HEK293 (cell line): ENCODE measurements around the gene KLF12.

Source experiments
- CTCF ChIA-PET: fragments of 350-600 bp; formaldehyde crosslinking; extraction: SDS; loops from one replicate; lab custom pipeline; 2021; ENCODE audit warnings: antibody characterized with exemption; lab: Yijun Ruan, JAX
- POLR2A ChIA-PET: fragments of 300-600 bp; formaldehyde crosslinking; extraction: SDS; loops from one replicate; lab custom pipeline; 2020; ENCODE audit warnings: antibody characterized with exemption, inconsistent platforms; lab: Yijun Ruan, JAX
- H3K27ac ChIP-seq: fragments of 200-500 bp; sonication (Bioruptor generic); 2 replicates; pipeline ENCODE4 v1.5.1; 2014; ENCODE audit warnings: low read depth, low read length, control low read depth, inconsistent platforms; ENCODE audit errors: extremely low read depth
- H3K36me3 ChIP-seq, 2 experiments: fragments of 200-500 bp in 1 of 2; sonication (Bioruptor generic) in 1 of 2; 1 replicate in 1 of 2; 2 replicates in 1 of 2; pipeline ENCODE4 v1.5.1; 2014 to 2017; ENCODE audit warnings: inconsistent platforms in 2 of 2, low read length in 2 of 2; ENCODE audit not compliant: control insufficient read depth in 2 of 2, insufficient read depth in 1 of 2
- H3K4me1 ChIP-seq: fragments of 200-500 bp; sonication (Bioruptor generic); 2 replicates; pipeline ENCODE4 v1.5.1; 2014; ENCODE audit warnings: mild to moderate bottlenecking, low read length, inconsistent platforms; ENCODE audit not compliant: control insufficient read depth, insufficient read depth
- H3K4me3 ChIP-seq: 2 replicates; pipeline ENCODE4 v1.5.1; 2011; ENCODE audit warnings: low read depth, mild to moderate bottlenecking, control low read depth, low read length, moderate library complexity
- H3K9me3 ChIP-seq: fragments of 200-500 bp; sonication (Bioruptor generic); 2 replicates; pipeline ENCODE4 v1.5.1; 2014; ENCODE audit warnings: low read depth, low read length, inconsistent platforms; ENCODE audit not compliant: control insufficient read depth, insufficient read depth
- KLF1 ChIP-seq: fragments of 450-650 bp; formaldehyde crosslinking; IDR thresholded peaks from 2 replicates; pipeline ENCODE4 v1.5.1; 2016; ENCODE audit warnings: missing biosample characterization, missing genetic modification characterization
- KLF8 ChIP-seq: fragments of 450-650 bp; formaldehyde crosslinking; IDR thresholded peaks from 2 replicates; pipeline ENCODE4 v1.5.1; 2016; ENCODE audit warnings: missing biosample characterization, missing genetic modification characterization
- WT1 ChIP-seq: fragments of 450-650 bp; formaldehyde crosslinking; IDR thresholded peaks from 2 replicates; pipeline ENCODE4 v1.5.1; 2016; ENCODE audit warnings: missing biosample characterization, missing genetic modification characterization
- ZFHX2 ChIP-seq: fragments of 450-650 bp; formaldehyde crosslinking; conservative IDR thresholded peaks from 2 replicates; pipeline ENCODE4 v1.5.1; 2016; ENCODE audit warnings: missing biosample characterization, missing genetic modification characterization
- ZNF148 ChIP-seq: fragments of 450-650 bp; formaldehyde crosslinking; IDR thresholded peaks from 2 replicates; pipeline ENCODE4 v1.5.0; 2017; ENCODE audit warnings: missing biosample characterization, missing genetic modification characterization, borderline replicate concordance
- ZNF23 ChIP-seq: fragments of 450-650 bp; formaldehyde crosslinking; IDR thresholded peaks from 2 replicates; pipeline ENCODE4 v1.5.1; 2016; ENCODE audit warnings: missing biosample characterization, missing genetic modification characterization, borderline replicate concordance
- ZNF24 ChIP-seq: fragments of 450-650 bp; formaldehyde crosslinking; IDR thresholded peaks from 2 replicates; pipeline ENCODE4 v1.5.1; 2016; ENCODE audit warnings: missing biosample characterization, missing genetic modification characterization
- ZNF366 ChIP-seq: fragments of 450-650 bp; formaldehyde crosslinking; conservative IDR thresholded peaks from 2 replicates; pipeline ENCODE4 v1.5.1; 2016; ENCODE audit warnings: missing biosample characterization, missing genetic modification characterization
- ZNF510 ChIP-seq: fragments of 450-650 bp; formaldehyde crosslinking; IDR thresholded peaks from 2 replicates; pipeline ENCODE4 v1.5.1; 2018; ENCODE audit warnings: mild to moderate bottlenecking, missing genetic modification characterization, missing biosample characterization; ENCODE audit not compliant: insufficient replicate concordance
- ZNF561 ChIP-seq: fragments of 450-650 bp; IDR thresholded peaks from 2 replicates; pipeline ENCODE4 v1.5.1; 2018; ENCODE audit warnings: missing biosample characterization, missing genetic modification characterization, borderline replicate concordance
- ZNF596 ChIP-seq: fragments of 450-650 bp; IDR thresholded peaks from 2 replicates; pipeline ENCODE4 v1.5.0; 2018; ENCODE audit warnings: missing biosample characterization, mild to moderate bottlenecking, missing genetic modification characterization, moderate library complexity
- ZNF624 ChIP-seq: fragments of 450-650 bp; formaldehyde crosslinking; IDR thresholded peaks from 2 replicates; pipeline ENCODE4 v1.5.1; 2017; ENCODE audit warnings: missing biosample characterization, missing genetic modification characterization
- ZNF654 ChIP-seq: fragments of 450-650 bp; formaldehyde crosslinking; IDR thresholded peaks from 2 replicates; pipeline ENCODE4 v1.5.1; 2016; ENCODE audit warnings: low read depth, missing biosample characterization, missing genetic modification characterization
- ZNF660 ChIP-seq: fragments of 450-650 bp; IDR thresholded peaks from 2 replicates; pipeline ENCODE4 v1.5.1; 2018; ENCODE audit warnings: missing biosample characterization, mild to moderate bottlenecking, missing genetic modification characterization
- ZNF670 ChIP-seq: fragments of 450-650 bp; formaldehyde crosslinking; IDR thresholded peaks from 2 replicates; pipeline ENCODE4 v1.5.1; 2016; ENCODE audit warnings: missing biosample characterization, missing genetic modification characterization, low read depth
- ZNF776 ChIP-seq: fragments of 450-650 bp; formaldehyde crosslinking; IDR thresholded peaks from 2 replicates; pipeline ENCODE4 v1.5.0; 2017; ENCODE audit warnings: missing biosample characterization, missing genetic modification characterization, borderline replicate concordance
- ZNF777 ChIP-seq: fragments of 450-650 bp; formaldehyde crosslinking; IDR thresholded peaks from 2 replicates; pipeline ENCODE4 v1.5.1; 2017; ENCODE audit warnings: missing biosample characterization, missing genetic modification characterization, borderline replicate concordance
- ZSCAN23 ChIP-seq: fragments of 450-650 bp; formaldehyde crosslinking; IDR thresholded peaks from 2 replicates; pipeline ENCODE4 v1.5.1; 2016; ENCODE audit warnings: missing biosample characterization, missing genetic modification characterization
- TF ChIP-seq, protein P1 (sequence below): fragments of 450-650 bp; formaldehyde crosslinking; IDR thresholded peaks from 2 replicates; pipeline ENCODE4 v1.5.1; 2017; ENCODE audit warnings: missing biosample characterization, missing genetic modification characterization
- TF ChIP-seq, protein P2 (sequence below): fragments of 450-650 bp; formaldehyde crosslinking; IDR thresholded peaks from 2 replicates; pipeline ENCODE4 v1.5.1; 2016; ENCODE audit warnings: missing biosample characterization, missing genetic modification characterization

Gene KLF12

GRCh38 chr13:74111399-74111798 lies 22.8 kb downstream of the KLF12 start:
- ChIA-PET POLR2A (no interaction called here), CTCF (no interaction called here)
- Histone ChIP-seq H3K4me1 (no peaks in the 10 kb centered on the region), H3K36me3 (no peaks in the 10 kb centered on the region), H3K4me3 (no peak overlapping the region), H3K27ac (no peak overlapping the region), H3K9me3 (no peaks in the 10 kb centered on the region)
- TF ChIP-seq, protein P1, sequence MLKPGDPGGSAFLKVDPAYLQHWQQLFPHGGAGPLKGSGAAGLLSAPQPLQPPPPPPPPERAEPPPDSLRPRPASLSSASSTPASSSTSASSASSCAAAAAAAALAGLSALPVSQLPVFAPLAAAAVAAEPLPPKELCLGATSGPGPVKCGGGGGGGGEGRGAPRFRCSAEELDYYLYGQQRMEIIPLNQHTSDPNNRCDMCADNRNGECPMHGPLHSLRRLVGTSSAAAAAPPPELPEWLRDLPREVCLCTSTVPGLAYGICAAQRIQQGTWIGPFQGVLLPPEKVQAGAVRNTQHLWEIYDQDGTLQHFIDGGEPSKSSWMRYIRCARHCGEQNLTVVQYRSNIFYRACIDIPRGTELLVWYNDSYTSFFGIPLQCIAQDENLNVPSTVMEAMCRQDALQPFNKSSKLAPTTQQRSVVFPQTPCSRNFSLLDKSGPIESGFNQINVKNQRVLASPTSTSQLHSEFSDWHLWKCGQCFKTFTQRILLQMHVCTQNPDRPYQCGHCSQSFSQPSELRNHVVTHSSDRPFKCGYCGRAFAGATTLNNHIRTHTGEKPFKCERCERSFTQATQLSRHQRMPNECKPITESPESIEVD (tag by site-specific recombination), result no peak
- TF ChIP-seq ZNF776 (tag by site-specific recombination) (no peak), ZNF23 (no peak), ZNF777 (tag by site-specific recombination) (no peak), ZNF24 (no peak), ZNF148 (tag by site-specific recombination) (no peak), KLF8 (tag by site-specific recombination) (no peak), ZNF596 (tag by site-specific recombination) (no peak), ZNF561 (tag by site-specific recombination) (no peak)
- TF ChIP-seq, protein P2, sequence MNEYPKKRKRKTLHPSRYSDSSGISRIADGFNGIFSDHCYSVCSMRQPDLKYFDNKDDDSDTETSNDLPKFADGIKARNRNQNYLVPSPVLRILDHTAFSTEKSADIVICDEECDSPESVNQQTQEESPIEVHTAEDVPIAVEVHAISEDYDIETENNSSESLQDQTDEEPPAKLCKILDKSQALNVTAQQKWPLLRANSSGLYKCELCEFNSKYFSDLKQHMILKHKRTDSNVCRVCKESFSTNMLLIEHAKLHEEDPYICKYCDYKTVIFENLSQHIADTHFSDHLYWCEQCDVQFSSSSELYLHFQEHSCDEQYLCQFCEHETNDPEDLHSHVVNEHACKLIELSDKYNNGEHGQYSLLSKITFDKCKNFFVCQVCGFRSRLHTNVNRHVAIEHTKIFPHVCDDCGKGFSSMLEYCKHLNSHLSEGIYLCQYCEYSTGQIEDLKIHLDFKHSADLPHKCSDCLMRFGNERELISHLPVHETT (tag by site-specific recombination), result no peak
- TF ChIP-seq, all 188 proteins: peak for 0

GRCh38 chr13:74110053-74110452 lies 24.2 kb downstream of the KLF12 start:
- H3K36me3 ChIP-seq, result no peaks in the 10 kb centered on the region
- H3K9me3 ChIP-seq, result no peaks in the 10 kb centered on the region
- ChIA-PET POLR2A (no interaction called here), CTCF (no interaction called here)
- TF ChIP-seq ZNF670 (tag by site-specific recombination) (no peak), KLF1 (tag by site-specific recombination) (peak; percentile 79)
- no peaks in the 10 kb centered on the region for H3K4me1 ChIP-seq
- no peak overlapping the region for H3K4me3 ChIP-seq
- no peak overlapping the region for H3K27ac ChIP-seq

- no peak overlapping the region for H3K27ac ChIP-seq
- TF ChIP-seq ZNF366 (tag by site-specific recombination) (no peak), ZSCAN23 (tag by site-specific recombination) (no peak), ZNF510 (no peak), ZNF654 (tag by site-specific recombination) (no peak), ZNF660 (tag by site-specific recombination) (no peak), ZFHX2 (no peak), WT1 (no peak), ZNF624 (tag by site-specific recombination) (no peak)
- H3K36me3 ChIP-seq, result no peaks in the 10 kb centered on the region
- CTCF ChIA-PET, result no interaction called here
- no peaks in the 10 kb centered on the region for H3K9me3 ChIP-seq
- POLR2A ChIA-PET, result no interaction called here
- no peaks in the 10 kb centered on the region for H3K4me1 ChIP-seq
- H3K4me3 ChIP-seq, result no peak overlapping the region
Observed at GRCh38 chr13:74107598-74107997, 26.6 kb downstream of the KLF12 start.
